GM12875 (cell line): Measurements from ENCODE around the gene KRTAP12-2.

Source experiments
- H3K4me3 ChIP-seq: one replicate; pipeline ENCODE4 v1.5.1; 2011; ENCODE audit warnings: low read depth, low read length, control low read depth
- CTCF ChIP-seq: IDR thresholded peaks from 2 replicates; pipeline ENCODE4 v1.5.1; 2011; ENCODE audit warnings: low read depth, mild to moderate bottlenecking, control low read depth, inconsistent platforms, low read length, moderate library complexity, borderline replicate concordance; ENCODE audit not compliant: insufficient read depth

KRTAP12-2 gene

GRCh38 chr21:44666401-44667320, at the start of gene KRTAP12-2:
Gene KRTAP12-2, minus strand, starts transcription at chr21:44666927. Its CDS starts 41 bp downstream, at chr21:44666886.
- H3K4me3 ChIP-seq: no peak within 1 kb of the TSS
- TF ChIP-seq CTCF: no peak

- no peak for TF ChIP-seq CTCF
- H3K4me3 ChIP-seq: no peak overlapping the region
These were observed 48.2 kb upstream of the KRTAP12-2 start for GRCh38 chr21:44714905-44715304.

- H3K4me3 ChIP-seq: no peak overlapping the region
- TF ChIP-seq CTCF: no peak
These were observed 47.1 kb upstream of the KRTAP12-2 start for GRCh38 chr21:44713846-44714245.

- H3K4me3 ChIP-seq: no peak overlapping the region
These were observed 46.4 kb upstream of the KRTAP12-2 start for GRCh38 chr21:44713130-44713529.

GRCh38 chr21:44712203-44713028, 45.7 kb upstream of the KRTAP12-2 start:
- TF ChIP-seq CTCF: no peak

More at GRCh38 chr21:44713130-44713529, 46.4 kb upstream of the KRTAP12-2 start:
- no peak for TF ChIP-seq CTCF

GRCh38 chr21:44711327-44712202, 44.8 kb upstream of the KRTAP12-2 start, which contains the start of gene TSPEAR:
Gene TSPEAR, minus strand, starts transcription at chr21:44711572. Its CDS starts 58 bp downstream, at chr21:44711514.
- TF ChIP-seq CTCF: no peak
- H3K4me3 ChIP-seq: no peak within 1 kb of the TSS

More at GRCh38 chr21:44712203-44713028, 45.7 kb upstream of the KRTAP12-2 start:
- no peak overlapping the region for H3K4me3 ChIP-seq
